Frontal cortex (tissue), 4 donors: Measurements from ENCODE around the gene AFDN. TPM values are rescaled to one million over a fixed set of nuclear protein-coding genes. Genes with fewer than 3 reads are reported as not detected.

Experiments used
- DNase-seq, 2 donors: peaks; one replicate each; pipeline ENCODE4 v3.0.0; 2012; ENCODE audit warnings: low spot score in 2 of 2
- FAIRE-seq: peaks from 2 replicates; lab custom pipeline; 2012; peaks lifted over from hg19 to GRCh38; lab: Jason Lieb, UNC
- total RNA-seq: library from RNA; depleted of rRNA; stranded (reverse); fragments of >200 nt; gene quantifications from one replicate; pipeline ENCODE4 v1.2.3, GENCODE V29; 2014
- donor health status: control.
- donor health status: control.
- donor health status: control.

The AFDN gene
- total RNA-seq, 1 donor from 2014 or later, result 204 TPM

DNA sequence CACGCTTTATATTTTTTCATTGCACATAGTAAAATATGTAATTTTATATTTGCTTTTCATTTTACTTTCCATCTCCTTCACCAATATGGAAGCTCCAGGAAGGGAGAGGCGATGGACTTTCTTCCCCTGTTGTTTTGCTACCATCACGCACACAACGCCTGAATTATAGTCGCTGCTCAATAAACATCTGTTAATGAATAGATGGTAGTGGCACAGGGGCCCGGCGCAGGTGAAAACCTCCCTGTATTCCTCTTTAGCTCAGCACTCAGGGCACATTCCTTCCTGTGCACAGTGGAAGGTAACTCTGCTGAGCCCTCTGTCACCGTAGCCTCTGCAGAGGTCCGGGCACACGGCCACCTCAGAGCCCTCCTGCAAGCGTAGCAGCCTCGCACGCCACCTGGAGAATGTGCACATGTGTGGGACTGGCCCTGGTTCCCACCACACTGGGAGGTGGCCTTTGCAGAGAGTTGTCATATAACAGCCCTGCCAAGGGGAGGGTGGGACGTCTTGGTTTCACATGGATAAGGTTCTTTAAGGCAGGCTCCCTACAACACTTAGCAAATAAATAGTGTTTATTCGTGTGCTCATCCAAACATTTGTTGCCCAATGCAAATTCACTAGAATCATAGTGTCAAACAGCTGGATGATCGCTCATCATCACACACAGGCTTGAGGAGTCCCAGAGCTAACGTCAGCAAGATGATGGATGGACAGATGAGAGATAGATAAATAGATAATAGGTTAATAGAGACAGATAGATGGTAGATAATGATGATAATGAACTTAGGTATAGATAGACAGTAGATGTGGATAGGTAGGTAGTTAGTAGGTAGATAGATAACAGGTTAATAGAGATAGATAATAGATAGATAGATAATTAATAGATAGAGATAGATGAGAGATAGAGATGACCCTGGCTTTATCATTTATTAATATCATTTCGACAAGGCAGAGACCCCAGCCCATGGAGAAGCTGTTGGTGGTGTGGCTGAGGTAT, 32.3 kb upstream of the AFDN start:
- no peak for FAIRE-seq

DNA sequence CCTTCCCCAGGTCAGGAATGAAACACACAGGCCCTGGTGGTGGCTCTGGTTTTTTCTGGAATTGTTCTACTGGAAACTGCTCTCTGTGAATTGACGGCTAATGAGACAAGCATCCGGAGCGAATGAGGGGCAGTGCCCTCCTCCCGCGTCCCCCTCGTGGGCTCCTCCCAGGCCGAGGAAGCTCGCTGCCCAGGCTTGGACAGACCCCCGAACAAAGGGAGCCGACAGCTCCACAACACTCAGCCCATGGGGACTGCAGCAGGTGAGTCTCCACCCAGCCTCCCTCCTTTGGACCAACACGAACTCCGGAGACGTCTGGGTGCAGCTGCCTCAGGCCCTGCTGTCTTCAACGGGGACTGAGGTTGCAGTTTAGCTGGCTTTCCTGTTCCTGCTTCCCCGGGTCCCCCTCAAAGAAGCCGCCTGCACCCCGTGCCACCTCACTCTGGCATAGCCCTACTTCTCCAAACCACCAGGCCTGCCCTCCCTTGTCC, 31.3 kb upstream of the AFDN start:
- DNase-seq (no peak), FAIRE-seq (no peak)

More for the DNA sequence above, 32.3 kb upstream of the AFDN start:
- no peak for DNase-seq

DNA sequence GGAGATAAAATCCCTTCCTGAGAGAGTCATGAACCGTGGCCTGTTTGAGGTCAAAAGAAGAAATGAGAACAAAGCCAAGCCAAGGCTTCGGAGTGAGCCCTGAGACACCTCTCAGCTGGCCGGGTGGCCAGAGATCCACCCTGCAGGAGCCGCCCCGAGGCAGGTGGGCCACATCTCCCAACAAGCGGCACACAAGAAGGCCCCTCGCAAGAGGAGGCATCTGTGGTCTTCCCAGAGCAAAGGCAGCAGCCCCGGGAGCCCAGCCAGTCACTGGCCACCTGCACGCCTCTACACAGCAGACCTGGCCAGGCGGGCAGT, 30.9 kb upstream of the AFDN start:
- no peak for FAIRE-seq

DNA sequence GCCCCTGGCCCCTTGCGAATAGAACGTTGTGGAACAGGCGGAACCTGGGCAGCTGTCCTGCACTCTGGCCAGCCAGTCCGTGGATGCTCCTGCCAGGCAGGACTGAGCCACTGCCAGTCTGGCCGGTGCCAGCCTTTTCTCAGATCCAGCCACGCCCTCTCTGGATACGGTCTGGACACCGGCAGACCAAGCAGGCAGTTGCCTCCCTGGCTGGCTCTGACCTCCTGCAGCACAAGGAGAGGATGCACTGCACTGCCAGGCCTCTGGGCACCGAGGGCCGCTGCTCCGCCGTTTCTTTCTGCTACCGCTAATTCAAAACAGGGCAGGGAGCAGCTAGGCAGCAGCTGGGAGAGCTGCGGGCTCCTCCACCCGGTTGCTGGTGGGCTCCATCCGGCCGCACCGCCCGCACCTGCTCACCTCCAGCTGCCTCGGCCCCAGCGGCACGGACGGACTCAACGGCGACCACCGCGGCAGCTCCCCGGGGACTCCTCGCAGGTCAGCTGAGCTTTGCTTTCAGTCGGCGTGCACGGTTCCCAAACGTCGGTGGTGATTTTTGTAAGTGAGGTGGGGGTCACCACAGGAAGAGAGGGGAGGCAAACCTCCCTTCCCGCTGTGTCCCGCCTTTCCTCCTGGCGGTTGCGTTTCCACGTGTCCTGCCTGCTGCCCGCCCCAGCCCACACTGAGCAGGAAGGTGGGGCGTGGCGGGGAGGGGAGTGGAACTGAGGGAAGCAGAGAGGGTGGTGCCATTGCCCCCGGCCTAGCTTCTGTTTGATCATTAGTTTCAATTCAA, 30.3 kb upstream of the AFDN start:
- FAIRE-seq, result no peak
- DNase-seq, result peak; percentile 35 to 40

More for the DNA sequence above, 30.9 kb upstream of the AFDN start:
- DNase-seq, result no peak

DNA sequence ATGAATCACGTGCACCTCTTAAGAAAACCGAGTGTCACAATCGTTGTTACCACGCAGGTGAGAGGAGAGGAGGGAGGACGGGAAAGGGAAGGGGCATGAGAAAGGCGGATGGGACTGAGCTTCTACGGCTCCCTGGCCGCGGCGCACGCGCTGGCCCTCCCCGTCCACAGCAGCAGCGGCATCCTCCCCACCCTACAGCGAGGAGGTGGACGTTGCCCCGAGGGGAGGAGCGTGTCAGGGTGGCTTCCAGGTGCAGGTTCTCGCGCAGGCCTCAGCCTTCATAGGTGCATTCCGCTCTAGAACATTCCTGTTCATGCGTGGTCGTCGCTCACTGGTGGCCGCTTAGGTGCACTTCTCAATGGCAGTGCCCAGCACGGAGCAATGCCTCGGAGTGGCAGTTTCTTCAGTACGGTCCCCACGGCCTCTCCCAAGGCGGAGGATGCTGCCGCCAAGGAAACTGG, 29.7 kb upstream of the AFDN start:
- DNase-seq (no peak), FAIRE-seq (no peak)

DNA sequence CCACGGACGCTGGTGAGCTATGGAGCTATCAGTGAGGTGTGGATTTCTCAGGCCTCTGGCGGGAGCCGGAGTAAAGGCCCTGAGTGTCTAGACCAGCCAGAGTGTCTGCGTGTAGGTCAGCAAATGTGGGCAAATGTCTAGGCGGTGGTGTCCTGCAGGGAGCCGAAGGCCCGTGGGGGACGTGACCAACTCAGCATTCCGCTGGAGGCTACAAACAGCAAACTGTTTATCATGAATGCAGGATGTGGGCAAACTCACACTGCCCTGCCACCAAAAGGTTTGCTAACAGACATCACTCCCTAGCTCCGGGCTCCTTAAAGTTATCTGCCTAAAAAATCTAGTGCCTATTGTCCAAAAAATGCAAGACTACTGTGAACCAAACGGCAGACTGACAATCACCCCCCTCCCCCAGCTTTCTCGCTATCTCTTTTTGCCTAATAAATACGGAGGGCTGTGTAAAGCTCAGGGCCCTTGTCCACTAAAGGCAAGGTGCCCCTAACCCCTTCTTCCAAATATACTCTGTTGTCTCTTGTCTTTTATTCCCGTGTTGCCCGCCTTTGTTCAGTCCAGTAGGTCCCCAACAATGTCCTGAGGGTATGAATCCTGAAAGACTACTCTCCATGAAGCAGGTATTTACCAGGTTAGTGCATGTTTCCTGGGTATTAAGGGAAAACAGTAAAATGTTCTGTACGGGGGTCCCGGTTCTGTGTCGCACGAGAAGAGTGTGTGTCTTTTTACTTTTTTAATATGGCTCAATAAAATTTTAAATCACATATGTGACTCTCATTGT, 29.0 kb upstream of the AFDN start:
- DNase-seq, result no peak
- FAIRE-seq, result no peak

DNA sequence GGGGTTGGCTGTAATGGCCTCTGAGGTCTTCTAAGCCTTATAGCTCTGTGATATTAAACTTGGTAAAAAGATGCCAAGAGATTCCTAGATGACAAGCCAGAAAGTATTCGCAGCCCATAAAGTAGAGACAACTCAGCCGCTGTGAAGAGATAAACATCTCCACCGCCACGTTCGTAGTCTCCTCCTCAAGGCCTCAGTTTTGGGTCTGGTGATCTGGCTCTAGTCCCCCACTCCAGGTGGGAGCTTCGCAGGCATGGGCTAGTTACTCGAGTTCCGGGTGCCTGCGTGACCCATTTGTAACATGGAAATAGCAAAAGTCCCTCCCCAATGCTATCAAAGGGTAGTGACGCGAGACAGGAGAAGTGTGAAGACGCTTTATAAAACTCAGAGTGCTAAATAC, 28.3 kb upstream of the AFDN start:
- FAIRE-seq, result no peak
- DNase-seq, result no peak

DNA sequence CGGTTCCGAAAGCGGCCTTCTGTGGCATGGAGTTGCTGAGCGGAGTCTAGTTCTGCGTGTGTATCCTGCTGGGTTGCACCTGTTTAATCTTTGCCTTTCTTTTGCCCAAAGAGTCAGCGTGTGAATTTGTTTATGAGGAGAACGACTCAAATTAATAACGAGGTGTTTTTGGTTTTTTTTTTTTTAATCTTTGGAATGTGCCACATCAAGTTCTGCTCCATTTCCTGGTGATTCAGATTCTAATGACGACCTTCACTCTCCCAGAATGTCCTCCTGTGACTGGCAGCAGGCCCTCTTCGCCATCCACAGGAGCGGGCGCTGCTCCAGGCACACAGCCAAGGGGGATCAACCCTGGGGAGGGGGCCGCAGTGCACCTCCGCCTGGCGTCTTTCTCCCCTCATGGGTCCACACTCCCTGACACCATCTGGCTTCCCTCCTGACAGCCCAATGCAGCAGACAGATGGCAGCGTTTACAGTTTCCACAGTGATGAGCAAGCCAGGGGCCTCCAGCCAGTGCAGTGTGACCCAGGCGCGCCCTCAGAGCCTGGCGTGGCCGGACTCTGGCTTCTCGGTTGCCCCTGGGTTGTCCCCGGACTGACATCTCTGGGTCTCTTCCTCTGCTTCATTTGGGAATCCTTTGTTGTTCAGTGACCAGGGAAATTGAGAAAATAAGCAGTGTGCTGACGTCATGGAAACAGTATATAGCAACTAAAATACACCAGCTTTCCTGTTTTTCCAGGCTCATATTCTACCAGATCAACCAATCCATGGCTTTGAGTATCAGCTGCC, 27.5 kb upstream of the AFDN start:
- no peak for FAIRE-seq
- DNase-seq, result peak in 1 of 2 donors; percentile 54

DNA sequence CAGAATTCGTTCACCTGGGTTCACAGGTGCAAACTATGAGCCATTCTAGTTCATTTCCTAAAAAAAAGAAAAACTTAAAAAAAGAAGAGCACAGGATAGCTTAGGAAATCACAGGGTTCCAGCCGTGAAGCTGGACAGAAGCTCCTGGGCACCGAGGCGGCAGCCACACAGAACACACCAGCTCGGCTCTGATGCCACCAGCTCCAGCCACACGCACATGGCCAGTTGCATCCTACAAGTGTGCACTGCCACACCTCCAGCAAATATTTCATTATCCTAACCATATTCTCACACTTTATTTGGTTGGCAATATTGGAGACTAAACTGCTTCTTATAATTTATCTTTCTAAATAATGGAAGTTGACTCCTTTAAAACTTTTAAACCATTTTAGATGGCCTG, 26.2 kb upstream of the AFDN start:
- no peak for FAIRE-seq

DNA sequence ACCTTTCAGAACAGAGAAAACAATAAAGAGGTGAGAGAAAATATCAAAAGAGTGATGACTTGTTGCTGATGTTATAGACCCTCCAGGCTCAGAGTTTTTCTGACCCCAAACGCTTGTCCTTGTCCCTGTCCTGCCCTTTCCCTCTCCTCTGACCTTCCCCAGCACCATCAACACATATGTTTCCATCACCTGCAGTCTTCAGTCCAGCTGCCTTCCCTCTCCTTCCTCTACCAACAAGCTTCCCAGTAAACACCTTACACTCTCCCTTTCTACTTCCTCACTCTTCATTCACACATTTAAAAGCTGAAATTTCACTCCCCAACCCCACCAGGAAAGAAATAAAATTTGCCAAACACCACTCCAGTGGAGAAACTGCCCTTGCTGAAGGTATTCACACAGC, 25.4 kb upstream of the AFDN start:
- DNase-seq (no peak), FAIRE-seq (no peak)

More for the DNA sequence above, 26.2 kb upstream of the AFDN start:
- no peak for DNase-seq

DNA sequence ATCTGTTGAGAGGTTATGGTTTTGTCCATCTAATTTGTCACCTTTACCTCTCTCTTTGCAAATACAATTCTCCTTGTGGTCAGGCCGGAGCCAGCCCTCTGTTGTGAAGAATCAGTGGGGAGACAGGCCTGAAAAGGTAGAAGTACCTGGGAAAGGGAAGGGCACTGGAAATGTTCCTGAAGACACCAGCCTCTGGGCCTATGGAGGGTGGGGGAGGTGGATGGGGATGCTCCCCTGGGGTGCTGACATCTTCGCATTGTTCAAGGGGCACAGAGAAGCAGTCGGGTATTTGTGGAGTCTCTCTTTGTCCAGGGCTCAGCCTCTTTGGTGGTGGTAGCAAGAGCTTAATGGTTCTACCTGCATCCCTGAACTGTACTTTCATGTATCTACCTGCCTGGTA, 24.4 kb upstream of the AFDN start:
- no peak for FAIRE-seq

DNA sequence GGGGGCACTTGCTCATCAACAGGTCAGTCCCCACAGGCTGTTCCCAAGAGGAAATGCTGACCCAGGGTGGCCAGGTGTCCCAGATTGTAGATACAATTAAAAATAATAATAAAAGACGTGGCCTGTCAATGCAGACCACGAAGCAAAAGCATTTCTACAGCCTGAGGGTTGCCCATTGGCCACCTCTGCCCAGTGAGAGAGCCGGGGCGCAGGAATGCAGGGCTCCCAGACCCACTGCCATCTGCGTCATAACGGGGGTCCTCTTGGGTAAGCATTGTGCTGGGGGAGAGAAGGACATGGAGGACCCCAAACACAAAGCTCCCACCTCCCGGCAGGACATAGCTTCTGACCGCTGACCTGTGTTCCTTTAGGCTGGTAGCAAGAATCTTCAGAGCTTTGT, 22.9 kb upstream of the AFDN start:
- DNase-seq, result no peak
- no peak for FAIRE-seq

More for the DNA sequence above, 24.4 kb upstream of the AFDN start:
- no peak for DNase-seq

DNA sequence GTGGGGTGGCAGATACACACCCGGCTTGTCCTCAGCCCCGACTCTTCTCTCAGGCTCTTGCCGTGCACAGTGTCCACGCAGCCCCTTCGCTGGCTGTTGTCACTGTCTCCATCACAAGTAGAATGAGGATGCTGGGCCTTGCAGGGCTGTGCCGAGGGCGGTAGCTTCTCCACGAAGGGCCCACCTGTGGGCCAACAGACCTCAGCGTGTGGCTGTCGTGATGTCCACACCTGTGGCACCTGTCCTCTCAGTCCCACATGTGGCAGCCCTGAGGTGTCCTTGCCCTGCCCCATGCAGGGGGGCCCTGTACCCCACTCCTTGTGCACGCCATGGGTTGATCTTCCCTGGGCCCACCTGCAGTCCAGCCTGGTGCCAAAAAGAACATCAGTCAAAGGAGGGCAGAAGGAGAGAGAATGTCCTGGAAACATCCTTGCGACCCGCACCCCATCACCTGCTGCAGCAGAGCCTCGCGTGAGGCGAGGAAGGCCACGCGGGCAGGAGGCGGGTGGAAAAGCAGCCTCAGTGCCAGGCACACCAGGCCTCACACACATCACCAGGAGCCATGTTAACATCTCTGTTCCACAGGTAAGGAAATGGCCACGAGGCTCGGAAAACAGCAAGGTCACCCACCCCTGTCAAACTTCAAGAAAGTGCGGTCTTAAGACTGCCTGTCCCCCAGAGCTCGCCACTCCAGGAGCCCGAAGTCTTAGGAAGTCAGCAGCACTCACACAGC, 22.3 kb upstream of the AFDN start:
- no peak for DNase-seq
- FAIRE-seq, result no peak

DNA sequence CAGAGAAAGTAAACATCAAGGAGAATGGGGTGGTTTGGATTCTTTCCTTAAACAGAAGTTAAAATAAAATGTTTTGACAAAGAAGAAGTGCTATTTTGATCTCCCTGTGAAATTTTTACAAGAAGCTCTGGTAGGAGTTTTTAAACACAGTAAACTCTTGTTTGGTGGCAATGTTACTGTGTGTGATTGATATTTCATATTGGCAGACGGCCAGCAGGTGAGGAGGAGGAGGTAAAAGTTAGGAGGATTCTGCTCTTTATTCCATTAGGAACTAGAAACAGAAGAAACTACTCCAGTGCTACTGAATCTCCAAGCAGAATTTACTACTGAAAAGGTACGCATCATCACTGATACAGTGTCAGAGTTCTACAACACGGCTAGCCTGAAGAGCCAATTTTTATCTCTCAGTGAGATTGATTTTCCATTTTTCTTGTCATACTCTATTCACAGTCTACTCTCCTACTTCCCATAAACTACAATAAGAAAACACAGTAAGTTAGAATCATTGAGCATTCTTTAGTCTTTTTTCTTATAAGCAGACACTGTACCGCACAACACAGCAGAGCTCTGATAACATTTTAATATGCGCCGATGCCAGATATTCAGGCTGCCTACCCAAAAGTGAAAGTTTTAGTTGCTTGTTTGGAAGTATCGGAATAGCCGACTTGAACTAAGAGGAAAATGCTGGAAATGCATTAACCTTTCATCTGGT, 21.2 kb upstream of the AFDN start:
- DNase-seq (no peak), FAIRE-seq (no peak)

DNA sequence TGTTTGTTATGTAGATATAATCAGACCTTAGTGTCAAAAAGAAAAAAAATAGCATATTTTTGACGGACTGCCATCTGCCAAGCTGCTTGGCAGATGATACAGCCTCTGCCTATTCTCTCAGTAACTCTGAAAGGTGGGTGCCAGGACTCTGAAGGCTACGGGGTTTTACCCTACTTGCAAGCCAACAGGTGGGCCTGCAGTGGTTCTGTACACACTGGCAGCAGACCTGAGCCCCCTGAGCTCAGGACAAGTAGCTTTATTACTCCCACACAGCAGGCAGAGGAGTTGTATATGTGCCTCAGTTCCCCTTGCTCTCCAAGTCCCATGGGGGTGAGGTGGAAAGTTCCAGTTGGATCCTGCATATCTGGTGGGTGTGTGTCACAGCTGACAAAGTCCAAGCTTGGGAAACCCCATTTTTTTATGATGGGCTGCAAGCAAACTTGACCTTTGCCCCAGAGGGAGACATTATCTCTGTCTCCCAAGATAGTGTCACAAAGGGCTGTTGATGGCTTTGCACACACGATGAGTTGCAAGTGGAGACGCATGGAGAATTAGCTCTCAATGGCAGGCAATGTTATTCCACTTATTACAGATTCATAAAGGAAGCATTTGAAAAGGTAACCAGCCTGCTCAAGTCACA, 20.5 kb upstream of the AFDN start:
- no peak for FAIRE-seq
- DNase-seq, result no peak

DNA sequence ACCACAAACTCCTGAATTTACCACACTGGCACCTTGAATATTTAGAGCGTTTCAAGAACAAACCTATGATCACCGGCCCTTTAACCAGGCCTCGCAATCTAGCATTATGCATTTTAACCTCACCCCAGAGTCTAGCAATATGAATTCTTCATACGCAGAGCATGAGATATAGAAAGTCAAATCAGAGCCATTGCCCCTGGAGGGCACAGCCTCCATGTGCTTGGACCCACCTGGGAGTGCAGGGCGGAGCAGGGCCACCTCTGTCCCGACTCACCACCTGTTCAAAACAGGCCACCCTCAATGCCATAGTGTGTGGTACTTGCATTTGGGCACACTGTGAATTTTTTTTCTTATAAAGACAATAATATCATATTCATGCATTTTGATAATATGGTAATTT, 19.5 kb upstream of the AFDN start:
- FAIRE-seq, result no peak

DNA sequence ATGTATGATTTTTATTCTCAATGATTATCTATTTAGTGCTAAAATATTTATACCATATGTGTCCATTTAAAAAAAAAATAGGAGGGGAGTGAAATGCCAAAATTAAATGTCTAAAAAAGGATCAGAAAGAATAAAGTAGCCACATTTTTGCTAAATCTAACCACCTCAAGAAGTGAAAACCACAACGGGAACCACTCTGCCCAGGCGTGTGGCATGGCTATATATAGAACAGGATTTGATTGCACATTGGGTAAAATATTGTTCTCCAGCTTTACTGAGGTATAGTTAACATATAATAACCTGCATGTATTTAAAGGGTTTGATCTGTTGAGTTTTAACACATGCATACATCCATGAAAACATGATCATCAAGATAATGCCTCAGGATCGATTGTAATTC, 19.0 kb upstream of the AFDN start:
- FAIRE-seq (no peak), DNase-seq (no peak)

More for the DNA sequence above, 19.5 kb upstream of the AFDN start:
- no peak for DNase-seq
